ENCODE results near the gene NUP188.

Gene NUP188

DNA sequence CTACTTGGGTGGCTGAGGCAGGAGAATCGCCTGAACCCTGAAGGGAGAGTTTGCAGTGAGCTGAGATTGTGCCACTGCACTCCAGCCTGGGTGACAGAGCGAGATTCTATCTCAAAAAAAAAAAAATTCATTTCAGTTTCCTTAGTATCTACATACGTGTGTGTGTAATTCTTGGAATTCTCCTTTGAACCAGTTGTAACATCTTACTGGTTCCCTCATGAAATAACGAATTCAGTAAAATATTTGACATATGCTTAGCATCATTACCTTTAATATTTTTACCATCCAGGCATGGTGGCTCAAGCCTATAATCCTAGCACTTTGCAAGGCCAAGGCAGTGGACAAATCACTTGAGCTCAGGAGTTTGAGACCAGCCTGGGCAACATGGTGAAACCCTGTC, 17.9 kb upstream of the NUP188 start:
- no peak overlapping the region for H3K4me3 ChIP-seq (ENCODE audit: low read depth, low read length)
- no peak overlapping the region for H2AK5ac ChIP-seq (ENCODE audit: low read length)
- no peaks in the 10 kb centered on the region for H3K79me1 ChIP-seq (ENCODE audit: low read length)
- DNase-seq: peak in 1 of 2 donors; percentile 83
- no peak overlapping the region for H3K18ac ChIP-seq (ENCODE audit: low read length)
- WGBS (ENCODE audit: extremely low coverage, insufficient coverage, insufficient read length): no CpG with 5 or more reads among the region's 4 CpGs
- no peak overlapping the region for H2BK12ac ChIP-seq (ENCODE audit: low read length)
- H3K27me3 ChIP-seq (ENCODE audit: insufficient read depth, low read length): no peaks in the 10 kb centered on the region
- no peak overlapping the region for H3K9ac ChIP-seq (ENCODE audit: low read length)
- no peaks in the 10 kb centered on the region for H3K9me3 ChIP-seq (ENCODE audit: insufficient read depth, low read depth, low read length)
- H2AFZ ChIP-seq (ENCODE audit: insufficient read depth, low read length, poor library complexity): no peak overlapping the region
- no peak overlapping the region for H2BK5ac ChIP-seq (ENCODE audit: low read depth, low read length, poor library complexity)
- H3K79me2 ChIP-seq (ENCODE audit: control insufficient read depth, insufficient read depth, low read length, poor library complexity): no peaks in the 10 kb centered on the region
- H3K27ac ChIP-seq (ENCODE audit: low read depth, low read length): no peak overlapping the region
- no peak overlapping the region for H2BK120ac ChIP-seq (ENCODE audit: insufficient read depth, low read length, poor library complexity)
- H4K12ac ChIP-seq (ENCODE audit: low read depth, low read length): no peak overlapping the region
- no peak overlapping the region for H4K91ac ChIP-seq (ENCODE audit: low read depth, low read length)
- no peak overlapping the region for H3K14ac ChIP-seq (ENCODE audit: low read length)
- no peak overlapping the region for H4K8ac ChIP-seq (ENCODE audit: low read depth, low read length)
- H3K4ac ChIP-seq (ENCODE audit: low read depth, low read length): no peak overlapping the region
- H3K4me1 ChIP-seq (ENCODE audit: control insufficient read depth in 1 of 2, insufficient read depth in 2 of 2, low read length in 2 of 2): no peaks in the 10 kb centered on the region
- no peak overlapping the region for H3K23ac ChIP-seq (ENCODE audit: low read length)
- no peak overlapping the region for H3K4me2 ChIP-seq (ENCODE audit: low read length)
- H3K36me3 ChIP-seq (ENCODE audit: control insufficient read depth in 1 of 2, insufficient read depth in 2 of 2, low read length in 2 of 2): no peaks in the 10 kb centered on the region

DNA sequence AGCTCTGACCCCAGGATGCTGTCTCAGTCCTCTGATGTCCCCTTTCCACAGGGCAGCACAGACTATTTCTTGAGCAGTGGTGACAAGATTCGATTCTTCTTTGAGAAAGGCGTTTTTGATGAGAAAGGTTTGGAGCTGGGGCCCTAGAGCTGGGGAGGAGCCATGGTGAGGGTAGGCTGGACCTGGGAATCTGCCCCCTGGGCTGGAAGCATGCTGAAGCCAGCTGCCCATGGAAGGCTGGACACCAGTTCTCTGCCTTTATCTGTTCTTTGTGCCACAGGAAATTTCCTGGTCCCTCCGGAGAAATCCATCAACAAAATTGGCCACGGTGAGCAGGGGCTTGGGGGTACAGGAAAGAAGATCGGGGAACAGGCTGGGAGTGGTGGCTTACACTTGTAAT, 13.8 kb upstream of the NUP188 start:
- no peak overlapping the region for H3K14ac ChIP-seq (ENCODE audit: low read length)
- no peak overlapping the region for H3K4me3 ChIP-seq (ENCODE audit: low read depth, low read length)
- H3K4me1 ChIP-seq (ENCODE audit: control insufficient read depth in 1 of 2, insufficient read depth in 2 of 2, low read length in 2 of 2): no peaks in the 10 kb centered on the region
- no peak overlapping the region for H4K12ac ChIP-seq (ENCODE audit: low read depth, low read length)
- H4K8ac ChIP-seq (ENCODE audit: low read depth, low read length): no peak overlapping the region
- no peak overlapping the region for H2BK12ac ChIP-seq (ENCODE audit: low read length)
- H3K27ac ChIP-seq (ENCODE audit: low read depth, low read length): no peak overlapping the region
- no peaks in the 10 kb centered on the region for H3K79me2 ChIP-seq (ENCODE audit: control insufficient read depth, insufficient read depth, low read length, poor library complexity)
- no peaks in the 10 kb centered on the region for H3K9me3 ChIP-seq (ENCODE audit: insufficient read depth, low read depth, low read length)
- H3K36me3 ChIP-seq (ENCODE audit: control insufficient read depth in 1 of 2, insufficient read depth in 2 of 2, low read length in 2 of 2): no peaks in the 10 kb centered on the region
- H3K9ac ChIP-seq (ENCODE audit: low read length): no peak overlapping the region
- H3K23ac ChIP-seq (ENCODE audit: low read length): no peak overlapping the region
- no peak for DNase-seq
- H4K91ac ChIP-seq (ENCODE audit: low read depth, low read length): no peak overlapping the region
- no peak overlapping the region for H3K4me2 ChIP-seq (ENCODE audit: low read length)
- no peak overlapping the region for H2BK5ac ChIP-seq (ENCODE audit: low read depth, low read length, poor library complexity)
- H2AK5ac ChIP-seq (ENCODE audit: low read length): no peak overlapping the region
- no peak overlapping the region for H3K4ac ChIP-seq (ENCODE audit: low read depth, low read length)
- no CpG with 5 or more reads among the region's 5 CpGs for WGBS (ENCODE audit: extremely low coverage, insufficient coverage, insufficient read length)
- no peak overlapping the region for H2AFZ ChIP-seq (ENCODE audit: insufficient read depth, low read length, poor library complexity)
- H3K18ac ChIP-seq (ENCODE audit: low read length): no peak overlapping the region
- no peaks in the 10 kb centered on the region for H3K79me1 ChIP-seq (ENCODE audit: low read length)
- no peaks in the 10 kb centered on the region for H3K27me3 ChIP-seq (ENCODE audit: insufficient read depth, low read length)
- no peak overlapping the region for H2BK120ac ChIP-seq (ENCODE audit: insufficient read depth, low read length, poor library complexity)

- Histone ChIP-seq H3K4me1 (ENCODE audit: control insufficient read depth in 1 of 2, insufficient read depth in 2 of 2, low read length in 2 of 2) (no peaks in the 10 kb centered on the region), H3K23ac (ENCODE audit: low read length) (no peak overlapping the region), H3K4me3 (ENCODE audit: low read depth, low read length) (no peak overlapping the region), H3K36me3 (ENCODE audit: control insufficient read depth in 1 of 2, insufficient read depth in 2 of 2, low read length in 2 of 2) (no peaks in the 10 kb centered on the region), H3K4ac (ENCODE audit: low read depth, low read length) (no peak overlapping the region), H3K79me2 (ENCODE audit: control insufficient read depth, insufficient read depth, low read length, poor library complexity) (no peaks in the 10 kb centered on the region), H4K12ac (ENCODE audit: low read depth, low read length) (no peak overlapping the region), H3K4me2 (ENCODE audit: low read length) (no peak overlapping the region), H2AK5ac (ENCODE audit: low read length) (no peak overlapping the region), H3K14ac (ENCODE audit: low read length) (no peak overlapping the region), H3K27ac (ENCODE audit: low read depth, low read length) (no peak overlapping the region), H3K9ac (ENCODE audit: low read length) (no peak overlapping the region), H3K27me3 (ENCODE audit: insufficient read depth, low read length) (no peaks in the 10 kb centered on the region), H2BK12ac (ENCODE audit: low read length) (no peak overlapping the region), H2BK5ac (ENCODE audit: low read depth, low read length, poor library complexity) (no peak overlapping the region), H4K8ac (ENCODE audit: low read depth, low read length) (no peak overlapping the region), H3K18ac (ENCODE audit: low read length) (no peak overlapping the region), H3K9me3 (ENCODE audit: insufficient read depth, low read depth, low read length) (no peaks in the 10 kb centered on the region), H2AFZ (ENCODE audit: insufficient read depth, low read length, poor library complexity) (no peak overlapping the region), H2BK120ac (ENCODE audit: insufficient read depth, low read length, poor library complexity) (no peak overlapping the region), H3K79me1 (ENCODE audit: low read length) (no peaks in the 10 kb centered on the region), H4K91ac (ENCODE audit: low read depth, low read length) (no peak overlapping the region)
- no CpG with 5 or more reads among the region's 11 CpGs for WGBS (ENCODE audit: extremely low coverage, insufficient coverage, insufficient read length)
- no peak for DNase-seq
Observed at GRCh38 chr9:128936171-128936865, 11.2 kb upstream of the NUP188 start.

- no CpG with 5 or more reads among the region's 9 CpGs for WGBS (ENCODE audit: extremely low coverage, insufficient coverage, insufficient read length)
- no peaks in the 10 kb centered on the region for H3K79me1 ChIP-seq (ENCODE audit: low read length)
- H3K27ac ChIP-seq (ENCODE audit: low read depth, low read length): no peak overlapping the region
- H2AK5ac ChIP-seq (ENCODE audit: low read length): no peak overlapping the region
- no peak overlapping the region for H2BK12ac ChIP-seq (ENCODE audit: low read length)
- no peaks in the 10 kb centered on the region for H3K9me3 ChIP-seq (ENCODE audit: insufficient read depth, low read depth, low read length)
- no peak overlapping the region for H3K14ac ChIP-seq (ENCODE audit: low read length)
- no peak overlapping the region for H3K9ac ChIP-seq (ENCODE audit: low read length)
- H2BK5ac ChIP-seq (ENCODE audit: low read depth, low read length, poor library complexity): no peak overlapping the region
- no peaks in the 10 kb centered on the region for H3K27me3 ChIP-seq (ENCODE audit: insufficient read depth, low read length)
- H3K18ac ChIP-seq (ENCODE audit: low read length): no peak overlapping the region
- no peak overlapping the region for H4K8ac ChIP-seq (ENCODE audit: low read depth, low read length)
- no peaks in the 10 kb centered on the region for H3K36me3 ChIP-seq (ENCODE audit: control insufficient read depth in 1 of 2, insufficient read depth in 2 of 2, low read length in 2 of 2)
- H2BK120ac ChIP-seq (ENCODE audit: insufficient read depth, low read length, poor library complexity): no peak overlapping the region
- H3K4me3 ChIP-seq (ENCODE audit: low read depth, low read length): no peak overlapping the region
- no peak overlapping the region for H2AFZ ChIP-seq (ENCODE audit: insufficient read depth, low read length, poor library complexity)
- no peak overlapping the region for H3K4ac ChIP-seq (ENCODE audit: low read depth, low read length)
- no peak overlapping the region for H4K91ac ChIP-seq (ENCODE audit: low read depth, low read length)
- no peaks in the 10 kb centered on the region for H3K79me2 ChIP-seq (ENCODE audit: control insufficient read depth, insufficient read depth, low read length, poor library complexity)
- H3K4me1 ChIP-seq (ENCODE audit: control insufficient read depth in 1 of 2, insufficient read depth in 2 of 2, low read length in 2 of 2): no peaks in the 10 kb centered on the region
- DNase-seq: no peak
- no peak overlapping the region for H3K23ac ChIP-seq (ENCODE audit: low read length)
- H4K12ac ChIP-seq (ENCODE audit: low read depth, low read length): no peak overlapping the region
- H3K4me2 ChIP-seq (ENCODE audit: low read length): no peak overlapping the region
Observed at GRCh38 chr9:128937310-128938165, 10.0 kb upstream of the NUP188 start.
